GM23338 (cell line): ENCODE results near the gene ZNF354C. TPM values are rescaled to one million over a fixed set of nuclear protein-coding genes. Genes with fewer than 3 reads are reported as not detected.

Experiments used
- ATAC-seq: fragments of 200-7000 bp; cut with Tn5 transposase; 3 replicates; pipeline ENCODE4 v1.9.1; 2020
- DNase-seq: peaks from one replicate; pipeline ENCODE4 v3.0.0-alpha.2; 2015; ENCODE audit warnings: low spot score
- H2AFZ ChIP-seq: fragments of 200-600 bp; sonication (generic); 2 replicates; pipeline ENCODE4 v1.8.0; 2016; ENCODE audit warnings: antibody characterized with exemption, mild to moderate bottlenecking, moderate library complexity
- H3F3A ChIP-seq: fragments of 200-600 bp; sonication (generic); replicated peaks from 2 replicates; pipeline ENCODE4 v1.8.0; 2017; ENCODE audit warnings: antibody characterized with exemption, mixed run types, low read depth
- H3K27ac ChIP-seq: fragments of 200-600 bp; sonication (generic); 2 replicates; pipeline ENCODE4 v1.6.1; 2016; ENCODE audit warnings: low read depth
- H3K27me3 ChIP-seq: fragments of 200-600 bp; sonication (generic); 2 replicates; pipeline ENCODE4 v1.8.0; 2016; ENCODE audit warnings: mild to moderate bottlenecking, mixed run types, moderate library complexity; ENCODE audit not compliant: insufficient read depth
- H3K36me3 ChIP-seq: fragments of 200-600 bp; sonication (generic); 2 replicates; pipeline ENCODE4 v1.8.0; 2016; ENCODE audit warnings: mild to moderate bottlenecking; ENCODE audit not compliant: insufficient read depth
- H3K4me1 ChIP-seq: fragments of 200-600 bp; sonication (generic); 2 replicates; pipeline ENCODE4 v1.8.0; 2016; ENCODE audit warnings: mild to moderate bottlenecking, moderate library complexity; ENCODE audit not compliant: insufficient read depth
- H3K4me2 ChIP-seq: fragments of 200-600 bp; sonication (generic); 2 replicates; pipeline ENCODE4 v1.7.1; 2017; ENCODE audit warnings: mixed run types
- H3K4me3 ChIP-seq: fragments of 200-600 bp; sonication (generic); 2 replicates; pipeline ENCODE4 v1.6.1; 2016; ENCODE audit warnings: mixed run types
- H3K79me2 ChIP-seq: fragments of 200-600 bp; sonication (generic); replicated peaks from 2 replicates; pipeline ENCODE4 v1.8.0; 2017; ENCODE audit warnings: mild to moderate bottlenecking; ENCODE audit not compliant: insufficient read depth
- H3K9me2 ChIP-seq: fragments of 200-600 bp; sonication (generic); 2 replicates; pipeline ENCODE4 v1.8.0; 2017; ENCODE audit not compliant: insufficient read depth
- H4K20me1 ChIP-seq: fragments of 200-600 bp; sonication (generic); replicated peaks from 2 replicates; pipeline ENCODE4 v1.8.0; 2017; ENCODE audit warnings: mild to moderate bottlenecking; ENCODE audit not compliant: insufficient read depth
- H3K27ac Mint-ChIP-seq: 2 replicates; pipeline ENCODE4 v1.8.0; 2020; ENCODE audit warnings: inconsistent platforms, mild to moderate bottlenecking, moderate library complexity, mixed read lengths
- H3K27me3 Mint-ChIP-seq: 3 replicates; pipeline ENCODE4 v1.8.0; 2022; ENCODE audit warnings: low read depth, mild to moderate bottlenecking, moderate library complexity, mixed read lengths, inconsistent platforms; ENCODE audit not compliant: insufficient read depth, poor library complexity
- H3K36me3 Mint-ChIP-seq: 3 replicates; pipeline ENCODE4 v1.8.0; 2021; ENCODE audit warnings: low read depth, mild to moderate bottlenecking, inconsistent platforms, moderate library complexity, mixed read lengths
- H3K4me1 Mint-ChIP-seq: 3 replicates; pipeline ENCODE4 v1.8.0; 2020; ENCODE audit warnings: mild to moderate bottlenecking, inconsistent platforms, mixed read lengths
- H3K4me3 Mint-ChIP-seq: 3 replicates; pipeline ENCODE4 v1.8.0; 2021; ENCODE audit warnings: moderate library complexity, mild to moderate bottlenecking, inconsistent platforms, mixed read lengths
- H3K9me3 Mint-ChIP-seq: 3 replicates; pipeline ENCODE4 v1.8.0; 2020; ENCODE audit warnings: moderate library complexity, mild to moderate bottlenecking, inconsistent platforms, mixed read lengths
- ETS1 ChIP-seq: IDR thresholded peaks from 2 replicates; pipeline ENCODE4 v1.6.1; 2016; ENCODE audit warnings: antibody characterized with exemption
- EZH2phosphoT487 ChIP-seq: fragments of 200-600 bp; sonication (generic); IDR thresholded peaks from one replicate; pipeline ENCODE4 v1.8.1; 2018; ENCODE audit warnings: antibody characterized with exemption; ENCODE audit not compliant: unreplicated experiment
- JUNB ChIP-seq: IDR thresholded peaks from one replicate; pipeline ENCODE4 v1.6.1; 2016; ENCODE audit warnings: antibody characterized with exemption; ENCODE audit not compliant: unreplicated experiment
- REST ChIP-seq: IDR thresholded peaks from one replicate; pipeline ENCODE4 v1.6.1; 2018; ENCODE audit warnings: antibody characterized with exemption; ENCODE audit not compliant: unreplicated experiment
- STAT1 ChIP-seq: IDR thresholded peaks from one replicate; pipeline ENCODE4 v1.6.1; 2016; ENCODE audit warnings: antibody characterized with exemption; ENCODE audit not compliant: unreplicated experiment
- polyA plus RNA-seq: library from polyadenylated mRNA; unstranded; fragments of >200 nt; fragmentation: Nextera tagmentation; extraction: Ambion mirVana; gene quantifications from 2 replicates; pipeline ENCODE4 v1.2.1, GENCODE V29; 2016
- total RNA-seq: library from RNA; depleted of rRNA; stranded (reverse); fragments of >200 nt; shearing (Covaris generic); gene quantifications from 2 replicates; pipeline ENCODE4 v1.2.3, GENCODE V29; 2014
- TF ChIP-seq, protein P1 (sequence below), 2 experiments: fragments of 200-600 bp in 1 of 2; sonication (generic) in 1 of 2; conservative IDR thresholded peaks; 2 replicates each; pipeline versions ENCODE4 v1.5.1 to v1.6.1; 2016 to 2017; ENCODE audit warnings: antibody characterized with exemption in 2 of 2, low read depth in 2 of 2, mild to moderate bottlenecking in 2 of 2, moderate library complexity in 1 of 2
- TF ChIP-seq, protein P2 (sequence below): fragments of 250-450 bp; sonication (Bioruptor Pico); IDR thresholded peaks from 2 replicates; pipeline ENCODE4 v1.5.0; 2020; ENCODE audit warnings: mild to moderate bottlenecking, moderate library complexity

The ZNF354C gene
- total and polyA plus RNA-seq, 2 experiments from 2014 or later = 1.6 to 11.3 TPM

DNA sequence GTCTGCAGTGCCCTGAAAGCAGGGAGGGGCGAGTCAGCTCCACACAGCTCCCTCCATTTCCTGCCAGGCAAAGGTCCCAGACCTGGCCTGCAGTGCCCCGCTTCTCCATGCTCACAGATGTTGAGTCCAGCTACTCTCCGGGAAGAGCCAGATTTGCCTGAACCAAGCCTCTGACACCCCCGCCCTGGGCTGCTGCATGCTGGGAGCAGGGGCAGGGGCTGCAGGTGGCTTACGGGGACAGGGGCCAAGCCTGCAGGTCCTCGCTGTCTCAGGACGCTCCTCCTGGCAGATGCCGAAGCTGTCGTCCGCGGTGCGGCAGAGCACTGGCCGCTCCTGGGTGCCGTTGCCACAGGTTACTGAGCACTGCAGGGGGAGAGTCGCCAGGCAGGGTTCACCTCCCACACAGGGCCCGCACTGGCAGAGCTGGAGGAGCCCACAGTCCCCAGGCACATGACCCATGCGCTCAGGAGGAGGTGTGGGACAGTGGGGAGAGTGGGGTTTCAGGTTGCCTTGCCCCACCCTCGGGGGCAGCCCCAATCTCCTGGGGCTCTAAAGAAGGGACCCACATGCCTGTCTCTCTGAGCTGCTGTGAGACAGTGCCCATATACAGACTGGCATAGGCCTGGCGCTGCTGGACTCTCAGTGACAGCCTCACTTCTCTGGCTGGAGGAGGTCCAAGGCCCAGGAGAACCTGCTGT is 62.4 kb downstream of the ZNF354C start (continued):
- TF ChIP-seq, protein P1, sequence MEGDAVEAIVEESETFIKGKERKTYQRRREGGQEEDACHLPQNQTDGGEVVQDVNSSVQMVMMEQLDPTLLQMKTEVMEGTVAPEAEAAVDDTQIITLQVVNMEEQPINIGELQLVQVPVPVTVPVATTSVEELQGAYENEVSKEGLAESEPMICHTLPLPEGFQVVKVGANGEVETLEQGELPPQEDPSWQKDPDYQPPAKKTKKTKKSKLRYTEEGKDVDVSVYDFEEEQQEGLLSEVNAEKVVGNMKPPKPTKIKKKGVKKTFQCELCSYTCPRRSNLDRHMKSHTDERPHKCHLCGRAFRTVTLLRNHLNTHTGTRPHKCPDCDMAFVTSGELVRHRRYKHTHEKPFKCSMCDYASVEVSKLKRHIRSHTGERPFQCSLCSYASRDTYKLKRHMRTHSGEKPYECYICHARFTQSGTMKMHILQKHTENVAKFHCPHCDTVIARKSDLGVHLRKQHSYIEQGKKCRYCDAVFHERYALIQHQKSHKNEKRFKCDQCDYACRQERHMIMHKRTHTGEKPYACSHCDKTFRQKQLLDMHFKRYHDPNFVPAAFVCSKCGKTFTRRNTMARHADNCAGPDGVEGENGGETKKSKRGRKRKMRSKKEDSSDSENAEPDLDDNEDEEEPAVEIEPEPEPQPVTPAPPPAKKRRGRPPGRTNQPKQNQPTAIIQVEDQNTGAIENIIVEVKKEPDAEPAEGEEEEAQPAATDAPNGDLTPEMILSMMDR (conservative IDR thresholded peaks at IDR 0.05; ENCODE audit: low read depth in 2 of 2) = no peak
- TF ChIP-seq EZH2phosphoT487 (no peak), ETS1 (no peak), JUNB (no peak), REST (no peak), STAT1 (no peak)

- Mint-ChIP-seq H3K27me3 (peaks cover 7% of the 10 kb centered on the region), H3K9me3 (peaks cover 76% of the 10 kb centered on the region), H3K4me3 (no peak overlapping the region), H3K4me1 (no peaks in the 10 kb centered on the region; the same call in 2 of the 3 replicates), H3K36me3 (peaks cover 26% of the 10 kb centered on the region), H3K27ac (no peak overlapping the region)
- no peaks in the 10 kb centered on the region for H3K27me3 ChIP-seq
- TF ChIP-seq, protein P2, sequence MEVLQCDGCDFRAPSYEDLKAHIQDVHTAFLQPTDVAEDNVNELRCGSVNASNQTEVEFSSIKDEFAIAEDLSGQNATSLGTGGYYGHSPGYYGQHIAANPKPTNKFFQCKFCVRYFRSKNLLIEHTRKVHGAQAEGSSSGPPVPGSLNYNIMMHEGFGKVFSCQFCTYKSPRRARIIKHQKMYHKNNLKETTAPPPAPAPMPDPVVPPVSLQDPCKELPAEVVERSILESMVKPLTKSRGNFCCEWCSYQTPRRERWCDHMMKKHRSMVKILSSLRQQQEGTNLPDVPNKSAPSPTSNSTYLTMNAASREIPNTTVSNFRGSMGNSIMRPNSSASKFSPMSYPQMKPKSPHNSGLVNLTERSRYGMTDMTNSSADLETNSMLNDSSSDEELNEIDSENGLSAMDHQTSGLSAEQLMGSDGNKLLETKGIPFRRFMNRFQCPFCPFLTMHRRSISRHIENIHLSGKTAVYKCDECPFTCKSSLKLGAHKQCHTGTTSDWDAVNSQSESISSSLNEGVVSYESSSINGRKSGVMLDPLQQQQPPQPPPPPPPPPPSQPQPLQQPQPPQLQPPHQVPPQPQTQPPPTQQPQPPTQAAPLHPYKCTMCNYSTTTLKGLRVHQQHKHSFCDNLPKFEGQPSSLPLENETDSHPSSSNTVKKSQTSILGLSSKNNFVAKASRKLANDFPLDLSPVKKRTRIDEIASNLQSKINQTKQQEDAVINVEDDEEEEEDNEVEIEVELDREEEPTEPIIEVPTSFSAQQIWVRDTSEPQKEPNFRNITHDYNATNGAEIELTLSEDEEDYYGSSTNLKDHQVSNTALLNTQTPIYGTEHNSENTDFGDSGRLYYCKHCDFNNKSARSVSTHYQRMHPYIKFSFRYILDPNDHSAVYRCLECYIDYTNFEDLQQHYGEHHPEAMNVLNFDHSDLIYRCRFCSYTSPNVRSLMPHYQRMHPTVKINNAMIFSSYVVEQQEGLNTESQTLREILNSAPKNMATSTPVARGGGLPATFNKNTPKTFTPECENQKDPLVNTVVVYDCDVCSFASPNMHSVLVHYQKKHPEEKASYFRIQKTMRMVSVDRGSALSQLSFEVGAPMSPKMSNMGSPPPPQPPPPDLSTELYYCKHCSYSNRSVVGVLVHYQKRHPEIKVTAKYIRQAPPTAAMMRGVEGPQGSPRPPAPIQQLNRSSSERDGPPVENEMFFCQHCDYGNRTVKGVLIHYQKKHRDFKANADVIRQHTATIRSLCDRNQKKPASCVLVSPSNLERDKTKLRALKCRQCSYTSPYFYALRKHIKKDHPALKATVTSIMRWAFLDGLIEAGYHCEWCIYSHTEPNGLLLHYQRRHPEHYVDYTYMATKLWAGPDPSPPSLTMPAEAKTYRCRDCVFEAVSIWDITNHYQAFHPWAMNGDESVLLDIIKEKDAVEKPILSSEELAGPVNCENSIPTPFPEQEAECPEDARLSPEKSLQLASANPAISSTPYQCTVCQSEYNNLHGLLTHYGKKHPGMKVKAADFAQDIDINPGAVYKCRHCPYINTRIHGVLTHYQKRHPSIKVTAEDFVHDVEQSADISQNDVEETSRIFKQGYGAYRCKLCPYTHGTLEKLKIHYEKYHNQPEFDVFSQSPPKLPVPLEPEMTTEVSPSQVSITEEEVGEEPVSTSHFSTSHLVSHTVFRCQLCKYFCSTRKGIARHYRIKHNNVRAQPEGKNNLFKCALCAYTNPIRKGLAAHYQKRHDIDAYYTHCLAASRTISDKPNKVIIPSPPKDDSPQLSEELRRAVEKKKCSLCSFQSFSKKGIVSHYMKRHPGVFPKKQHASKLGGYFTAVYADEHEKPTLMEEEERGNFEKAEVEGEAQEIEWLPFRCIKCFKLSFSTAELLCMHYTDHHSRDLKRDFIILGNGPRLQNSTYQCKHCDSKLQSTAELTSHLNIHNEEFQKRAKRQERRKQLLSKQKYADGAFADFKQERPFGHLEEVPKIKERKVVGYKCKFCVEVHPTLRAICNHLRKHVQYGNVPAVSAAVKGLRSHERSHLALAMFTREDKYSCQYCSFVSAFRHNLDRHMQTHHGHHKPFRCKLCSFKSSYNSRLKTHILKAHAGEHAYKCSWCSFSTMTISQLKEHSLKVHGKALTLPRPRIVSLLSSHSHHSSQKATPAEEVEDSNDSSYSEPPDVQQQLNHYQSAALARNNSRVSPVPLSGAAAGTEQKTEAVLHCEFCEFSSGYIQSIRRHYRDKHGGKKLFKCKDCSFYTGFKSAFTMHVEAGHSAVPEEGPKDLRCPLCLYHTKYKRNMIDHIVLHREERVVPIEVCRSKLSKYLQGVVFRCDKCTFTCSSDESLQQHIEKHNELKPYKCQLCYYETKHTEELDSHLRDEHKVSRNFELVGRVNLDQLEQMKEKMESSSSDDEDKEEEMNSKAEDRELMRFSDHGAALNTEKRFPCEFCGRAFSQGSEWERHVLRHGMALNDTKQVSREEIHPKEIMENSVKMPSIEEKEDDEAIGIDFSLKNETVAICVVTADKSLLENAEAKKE = no peak
- TF ChIP-seq, protein P1 (conservative IDR thresholded peaks at IDR 0.05; ENCODE audit: low read depth in 2 of 2) = 0 out of 4 replicates have a peak, but pooled peaks of 1 of the 2 experiments have one; percentile 1
- no peak overlapping the region for H3K4me3 ChIP-seq
- no peak overlapping the region for H3K4me2 ChIP-seq
- no peak for ATAC-seq
- H2AFZ ChIP-seq = no peak overlapping the region
- H3F3A ChIP-seq = no peaks in the 10 kb centered on the region
- no peak overlapping the region for H3K27ac ChIP-seq
- no peaks in the 10 kb centered on the region for H4K20me1 ChIP-seq
- no peaks in the 10 kb centered on the region for H3K36me3 ChIP-seq
- H3K79me2 ChIP-seq = no peaks in the 10 kb centered on the region
- DNase-seq = no peak
- H3K4me1 ChIP-seq = no peaks in the 10 kb centered on the region
- no peaks in the 10 kb centered on the region for H3K9me2 ChIP-seq
Measured at GRCh38 chr5:179123109-179123426, 62.9 kb downstream of the ZNF354C start.
